ENCODE data around the gene PPP1R18. TPM values are rescaled to one million over a fixed set of nuclear protein-coding genes. Genes with fewer than 3 reads are reported as not detected.

The PPP1R18 gene
- total RNA-seq (10 to 100 TPM in 8 of 9 donors, 1 to 10 TPM in 1; 6.4 to 58.9 (median 37.3) TPM), polyA plus RNA-seq (100 to 1,000 TPM in 2 of 3 donors, 10 to 100 TPM in 1; 33.1 to 120 (median 115) TPM)
- long read RNA-seq, donor 1, partial matches to known transcripts = 0 of 2 reads
- long read RNA-seq, donor 1, other reads (novel, unspliced or antisense) = 0 of 2 reads
- long read RNA-seq, donor 2, partial matches to known transcripts = 0 of 1 reads
- long read RNA-seq, donor 2, other reads (novel, unspliced or antisense) = 0 of 1 reads
- long read RNA-seq, donor 3 = 0 reads
- long read RNA-seq, donor 4, partial matches to known transcripts = 1 of 3 reads
- long read RNA-seq, donor 4, other reads (novel, unspliced or antisense) = 0 of 3 reads
- long read RNA-seq, donor 5, transcript PPP1R18-206 (3 exons, 1,448 nt) = major isoform, 10 of 25 reads
- long read RNA-seq, donor 5, transcript PPP1R18-202 (4 exons, 2,853 nt) = major isoform, 10 of 25 reads
- long read RNA-seq, donor 5, partial matches to known transcripts = 2 of 25 reads
- long read RNA-seq, donor 5, other reads (novel, unspliced or antisense) = 1 of 25 reads
- long read RNA-seq, donor 6, partial matches to known transcripts = 4 of 9 reads
- long read RNA-seq, donor 6, other reads (novel, unspliced or antisense) = 0 of 9 reads
- long read RNA-seq, donor 7, partial matches to known transcripts = 0 of 2 reads
- long read RNA-seq, donor 7, other reads (novel, unspliced or antisense) = 0 of 2 reads
- long read RNA-seq, donor 8, partial matches to known transcripts = 0 of 4 reads
- long read RNA-seq, donor 8, other reads (novel, unspliced or antisense) = 0 of 4 reads
- long read RNA-seq, donor 9 = 0 reads
- long read RNA-seq, donor 10, transcript PPP1R18-206 (3 exons, 1,448 nt) = major isoform, 5 of 5 reads
- long read RNA-seq, donor 10, partial matches to known transcripts = 0 of 5 reads
- long read RNA-seq, donor 10, other reads (novel, unspliced or antisense) = 0 of 5 reads

GRCh38 chr6:30686009-30686907 is at the start of gene PPP1R18:
PPP1R18 (minus strand) TSS chr6:30686645; CDS start chr6:30686018, 627 bp downstream.
- Histone ChIP-seq H3K4me3 (peak within 1 kb of the TSS; percentile 29 to 87 (median 78)), H3K27me3 (no peaks in the 10 kb centered on the region), H3K36me3 (replicated peaks in 1 of 2) (no peaks in the 10 kb centered on the region), H3K27ac (peak within 1 kb of the TSS; percentile 94 to 98 (median 95)), H3K4me1 (replicated peaks in 1 of 2) (peaks cover 56 to 75% of the 10 kb centered on the region in 2 donors), H3K9me3 (replicated peaks in 1 of 3) (no peaks in the 10 kb centered on the region)
- peak in 6 of 7 donors; percentile 82 to 87 (median 84) for DNase-seq
- TF ChIP-seq POLR2A (IDR thresholded peaks at IDR 0.05) (peak in 1 of 2 donors; percentile 40), CTCF (IDR thresholded peaks at IDR 0.05) (no peak)
- intact Hi-C loops (cut with DNase I) = loop anchor here (2.0 kb wide), 1 partner anchor 35 kb away; the partner anchor contains the start of gene TUBB (in 2 of the 2)
- WGBS, 4 donors = 2 to 9% (median 5%) methylated on average over 13 to 41 of the region's 41 CpGs

GRCh38 chr6:30735668-30736314 is 49.3 kb upstream of the PPP1R18 start:
- H3K27me3 ChIP-seq = no peaks in the 10 kb centered on the region
- H3K27ac ChIP-seq = no peak overlapping the region
- 83 to 91% (median 86%) methylated on average over 8 of the region's 8 CpGs for WGBS, 4 donors
- no peak overlapping the region for H3K4me3 ChIP-seq
- intact Hi-C loops (cut with DNase I) = no loop called here
- H3K4me1 ChIP-seq (replicated peaks in 1 of 2) = peaks cover 18 to 48% of the 10 kb centered on the region in 2 donors
- no peak for TF ChIP-seq CTCF (IDR thresholded peaks at IDR 0.05)
- TF ChIP-seq POLR2A (IDR thresholded peaks at IDR 0.05) = no peak
- DNase-seq = no peak
- peaks cover 0 to 100% of the 10 kb centered on the region in 2 donors for H3K36me3 ChIP-seq (replicated peaks in 1 of 2)
- no peaks in the 10 kb centered on the region for H3K9me3 ChIP-seq (replicated peaks in 1 of 3)

- Histone ChIP-seq H3K27me3 (no peaks in the 10 kb centered on the region), H3K36me3 (replicated peaks in 1 of 2) (peaks cover 0 to 100% of the 10 kb centered on the region in 2 donors), H3K4me3 (no peak overlapping the region), H3K9me3 (replicated peaks in 1 of 3) (no peaks in the 10 kb centered on the region), H3K27ac (peak overlapping the region in 2 of 5 donors; percentile 51 to 59), H3K4me1 (replicated peaks in 1 of 2) (peaks cover 0 to 27% of the 10 kb centered on the region in 2 donors)
- no peak for TF ChIP-seq CTCF (IDR thresholded peaks at IDR 0.05)
- TF ChIP-seq POLR2A (IDR thresholded peaks at IDR 0.05) = no peak
- WGBS, 4 donors = 79 to 89% (median 80%) methylated on average over 12 of the region's 12 CpGs
- peak in 5 of 7 donors; percentile 46 to 80 (median 69) for DNase-seq
- intact Hi-C loops (cut with DNase I) = no loop called here
Measured at GRCh38 chr6:30732237-30732943, 45.9 kb upstream of the PPP1R18 start.
